Epithelial cell of proximal tubule (primary cell): ENCODE results near the gene SULT1C4. TPM values are rescaled to one million over a fixed set of nuclear protein-coding genes. Genes with fewer than 3 reads are reported as not detected.

ENCODE experiments used
- DNase-seq: peaks from one replicate; pipeline ENCODE4 v3.0.0-alpha.2; 2011; ENCODE audit warnings: low read depth
- H3K4me3 ChIP-seq: 2 replicates; pipeline ENCODE4 v1.5.1; 2011; ENCODE audit warnings: low read depth, mild to moderate bottlenecking, low read length
- CTCF ChIP-seq: conservative IDR thresholded peaks from 2 replicates; pipeline ENCODE4 v1.5.1; 2012; ENCODE audit warnings: low read depth, mild to moderate bottlenecking, low read length
- total RNA-seq: library from RNA; depleted of rRNA; stranded (reverse); fragments of >200 nt; gene quantifications from 2 replicates; pipeline ENCODE4 v1.2.3, GENCODE V29; 2015

The SULT1C4 gene
- total RNA-seq, 1 donor from 2014 or later: 50.1 TPM

GRCh38 chr2:108376774-108377173 lies 980 bp upstream of the SULT1C4 start:
- DNase-seq: no peak
- no peak overlapping the region for H3K4me3 ChIP-seq
- no peak for TF ChIP-seq CTCF

- H3K4me3 ChIP-seq: peak overlapping the region; percentile 63
- no peak for DNase-seq
- TF ChIP-seq CTCF: no peak
Observed at GRCh38 chr2:108377401-108377800, 353 bp upstream of the SULT1C4 start.

GRCh38 chr2:108378851-108379250 lies 1.1 kb downstream of the SULT1C4 start:
- peak overlapping the region; percentile 63 for H3K4me3 ChIP-seq
- TF ChIP-seq CTCF: no peak
- DNase-seq: no peak

GRCh38 chr2:108382196-108382595 lies 4.4 kb downstream of the SULT1C4 start:
- no peak for TF ChIP-seq CTCF
- no peak overlapping the region for H3K4me3 ChIP-seq
- DNase-seq: no peak

- DNase-seq: no peak
- TF ChIP-seq CTCF: peak; percentile 57
- H3K4me3 ChIP-seq: no peak overlapping the region
Observed at GRCh38 chr2:108383146-108383830, 5.5 kb downstream of the SULT1C4 start.

- DNase-seq: no peak
Observed at GRCh38 chr2:108384662-108385393, 7.1 kb downstream of the SULT1C4 start.

More at GRCh38 chr2:108384662-108385393, 7.1 kb downstream of the SULT1C4 start:
- no peak overlapping the region for H3K4me3 ChIP-seq
- no peak for TF ChIP-seq CTCF
